OCI-LY3 (cell line): Measurements from ENCODE around the gene RBFOX1.

Source experiments
- H2AFZ ChIP-seq: fragments of 200-600, 300-600 bp; shearing (Covaris generic); 2 replicates; pipeline ENCODE4 v1.6.0; 2014; ENCODE audit warnings: antibody characterized with exemption, low read depth, low read length
- H3K27ac ChIP-seq: fragments of 200-600, 300-600 bp; sonication (generic); 2 replicates; pipeline ENCODE4 v1.5.1; 2014; ENCODE audit warnings: mild to moderate bottlenecking, low read length, moderate library complexity, mixed read lengths
- H3K27me3 ChIP-seq: fragments of 200-600, 300-600 bp; sonication (generic); 2 replicates; pipeline ENCODE4 v1.6.1; 2014; ENCODE audit warnings: low read depth, low read length, mixed read lengths
- H3K36me3 ChIP-seq: fragments of 200-600, 300-600 bp; sonication (generic); replicated peaks from 2 replicates; pipeline ENCODE3; 2014; ENCODE audit warnings: low read depth, low read length, mixed read lengths
- H3K4me1 ChIP-seq: fragments of 300-600, 200-600 bp; sonication (generic); 2 replicates; pipeline ENCODE4 v1.6.1; 2014; ENCODE audit warnings: low read length, mixed read lengths
- H3K4me2 ChIP-seq: fragments of 200-600, 300-600 bp; sonication (generic); 2 replicates; pipeline ENCODE4 v1.6.1; 2014; ENCODE audit warnings: low read length, mixed read lengths
- H3K4me3 ChIP-seq: fragments of 300-600, 200-600 bp; sonication (generic); 2 replicates; pipeline ENCODE4 v1.5.1; 2014; ENCODE audit warnings: antibody characterized with exemption, mild to moderate bottlenecking, low read length, moderate library complexity
- H3K79me2 ChIP-seq: fragments of 300-600, 200-600 bp; shearing (Covaris generic); 2 replicates; pipeline ENCODE4 v1.6.1; 2014; ENCODE audit warnings: mild to moderate bottlenecking, low read length, mixed read lengths
- H3K9ac ChIP-seq: fragments of 300-600, 200-600 bp; shearing (Covaris generic); 2 replicates; pipeline ENCODE4 v1.6.0; 2014; ENCODE audit warnings: mild to moderate bottlenecking, low read length, moderate library complexity
- H3K9me3 ChIP-seq: fragments of 200-600, 300-600 bp; shearing (Covaris generic); 2 replicates; pipeline ENCODE4 v1.6.1; 2014; ENCODE audit warnings: low read length, mixed read lengths; ENCODE audit not compliant: insufficient read depth
- H4K20me1 ChIP-seq: fragments of 200-600, 300-600 bp; sonication (generic); 2 replicates; pipeline ENCODE4 v1.6.1; 2016; ENCODE audit warnings: low read length, mixed read lengths; ENCODE audit not compliant: insufficient read depth
- EZH2phosphoT487 ChIP-seq: fragments of 200-600 bp; shearing (Covaris generic); IDR thresholded peaks from 2 replicates; pipeline ENCODE4 v1.6.1; 2018; ENCODE audit warnings: antibody characterized with exemption, mixed run types, low read depth
- TF ChIP-seq, protein P1 (sequence below): fragments of 200-600, 300-600 bp; sonication (generic); IDR thresholded peaks from 2 replicates; pipeline ENCODE4 v1.5.1; 2014; ENCODE audit warnings: antibody characterized with exemption, low read length, low read depth

The RBFOX1 gene

DNA sequence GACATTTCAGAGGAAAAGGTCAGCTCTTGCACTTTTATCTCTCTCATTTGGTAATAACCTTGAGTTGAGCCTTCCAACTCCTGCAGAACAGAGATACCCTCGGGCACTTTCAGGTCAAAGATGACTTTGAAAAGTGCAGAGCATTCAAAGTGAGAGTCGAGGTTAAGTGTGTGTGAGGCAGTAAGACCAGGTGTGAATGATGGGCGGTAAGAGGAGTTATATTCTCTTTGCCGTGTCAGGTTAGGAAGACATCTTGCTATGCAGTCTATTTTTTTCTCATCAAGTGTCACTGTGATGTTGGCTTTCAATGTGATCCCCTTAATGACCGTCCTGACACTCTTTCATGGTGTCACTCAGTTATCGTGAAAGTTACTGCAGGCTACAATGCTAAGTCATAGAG, 248.5 kb downstream of the RBFOX1 start:
- no peak overlapping the region for H3K4me2 ChIP-seq
- no peak overlapping the region for H3K27ac ChIP-seq
- no peak overlapping the region for H3K9ac ChIP-seq
- no peaks in the 10 kb centered on the region for H3K36me3 ChIP-seq
- no peaks in the 10 kb centered on the region for H4K20me1 ChIP-seq
- H3K4me3 ChIP-seq: no peak overlapping the region
- no peak for TF ChIP-seq EZH2phosphoT487
- TF ChIP-seq, protein P1, sequence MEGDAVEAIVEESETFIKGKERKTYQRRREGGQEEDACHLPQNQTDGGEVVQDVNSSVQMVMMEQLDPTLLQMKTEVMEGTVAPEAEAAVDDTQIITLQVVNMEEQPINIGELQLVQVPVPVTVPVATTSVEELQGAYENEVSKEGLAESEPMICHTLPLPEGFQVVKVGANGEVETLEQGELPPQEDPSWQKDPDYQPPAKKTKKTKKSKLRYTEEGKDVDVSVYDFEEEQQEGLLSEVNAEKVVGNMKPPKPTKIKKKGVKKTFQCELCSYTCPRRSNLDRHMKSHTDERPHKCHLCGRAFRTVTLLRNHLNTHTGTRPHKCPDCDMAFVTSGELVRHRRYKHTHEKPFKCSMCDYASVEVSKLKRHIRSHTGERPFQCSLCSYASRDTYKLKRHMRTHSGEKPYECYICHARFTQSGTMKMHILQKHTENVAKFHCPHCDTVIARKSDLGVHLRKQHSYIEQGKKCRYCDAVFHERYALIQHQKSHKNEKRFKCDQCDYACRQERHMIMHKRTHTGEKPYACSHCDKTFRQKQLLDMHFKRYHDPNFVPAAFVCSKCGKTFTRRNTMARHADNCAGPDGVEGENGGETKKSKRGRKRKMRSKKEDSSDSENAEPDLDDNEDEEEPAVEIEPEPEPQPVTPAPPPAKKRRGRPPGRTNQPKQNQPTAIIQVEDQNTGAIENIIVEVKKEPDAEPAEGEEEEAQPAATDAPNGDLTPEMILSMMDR: no peak
- H2AFZ ChIP-seq: no peak overlapping the region
- peaks cover 9% of the 10 kb centered on the region; the same call in 1 of the 2 replicates for H3K27me3 ChIP-seq
- H3K9me3 ChIP-seq: no peaks in the 10 kb centered on the region
- no peaks in the 10 kb centered on the region for H3K79me2 ChIP-seq
- H3K4me1 ChIP-seq: no peaks in the 10 kb centered on the region

DNA sequence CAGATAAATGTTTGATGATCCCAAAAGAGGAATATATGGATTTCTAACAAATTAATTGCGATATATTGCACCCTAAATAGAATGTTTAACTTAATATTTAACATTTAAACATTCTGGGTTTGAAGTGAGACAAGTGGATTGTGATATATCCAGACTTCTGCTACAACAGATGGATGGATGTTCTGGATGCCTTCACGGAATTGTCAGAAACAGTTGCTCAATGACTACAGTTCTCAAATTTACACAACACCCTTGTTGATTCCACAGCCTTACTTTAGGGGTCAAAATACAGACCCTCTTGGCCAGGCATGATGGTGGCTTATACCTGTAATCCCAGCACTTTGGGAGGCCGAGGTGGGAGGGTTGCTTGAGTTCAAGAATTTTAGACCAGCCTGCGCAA, 250.8 kb downstream of the RBFOX1 start:
- Histone ChIP-seq H3K4me2 (no peak overlapping the region), H3K36me3 (no peaks in the 10 kb centered on the region), H2AFZ (no peak overlapping the region), H3K27me3 (no peaks in the 10 kb centered on the region; the same call in 1 of the 2 replicates), H3K79me2 (no peaks in the 10 kb centered on the region), H3K4me3 (no peak overlapping the region), H3K9me3 (no peaks in the 10 kb centered on the region), H3K9ac (no peak overlapping the region), H3K4me1 (no peaks in the 10 kb centered on the region), H4K20me1 (no peaks in the 10 kb centered on the region), H3K27ac (no peak overlapping the region)
- no peak for TF ChIP-seq EZH2phosphoT487
- TF ChIP-seq, protein P1: no peak

DNA sequence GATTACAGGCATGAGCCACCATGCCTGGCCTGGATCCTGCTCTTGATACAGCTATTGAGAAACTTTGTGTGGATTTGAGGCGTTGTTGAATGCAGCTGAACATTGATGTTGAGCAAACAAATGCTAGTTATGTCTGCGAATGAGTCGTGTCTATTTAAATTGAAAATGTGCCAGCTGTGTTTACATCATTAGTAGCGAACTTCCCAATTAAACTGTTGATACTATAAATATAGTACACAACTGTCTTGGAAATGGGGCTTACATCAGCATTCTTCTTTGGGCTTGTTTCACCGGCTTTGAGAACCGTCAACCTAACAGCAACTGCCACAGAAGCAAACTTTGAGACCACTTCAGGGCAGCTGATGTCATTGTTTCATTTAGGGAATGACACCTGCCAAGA, 251.9 kb downstream of the RBFOX1 start:
- no peaks in the 10 kb centered on the region for H3K79me2 ChIP-seq
- H3K27ac ChIP-seq: no peak overlapping the region
- no peak overlapping the region for H2AFZ ChIP-seq
- H3K4me2 ChIP-seq: no peak overlapping the region
- no peaks in the 10 kb centered on the region for H4K20me1 ChIP-seq
- H3K36me3 ChIP-seq: no peaks in the 10 kb centered on the region
- H3K4me3 ChIP-seq: no peak overlapping the region
- TF ChIP-seq, protein P1: no peak
- TF ChIP-seq EZH2phosphoT487: no peak
- no peak overlapping the region for H3K9ac ChIP-seq
- no peaks in the 10 kb centered on the region for H3K4me1 ChIP-seq
- H3K27me3 ChIP-seq: no peaks in the 10 kb centered on the region; the same call in 1 of the 2 replicates
- no peaks in the 10 kb centered on the region for H3K9me3 ChIP-seq

DNA sequence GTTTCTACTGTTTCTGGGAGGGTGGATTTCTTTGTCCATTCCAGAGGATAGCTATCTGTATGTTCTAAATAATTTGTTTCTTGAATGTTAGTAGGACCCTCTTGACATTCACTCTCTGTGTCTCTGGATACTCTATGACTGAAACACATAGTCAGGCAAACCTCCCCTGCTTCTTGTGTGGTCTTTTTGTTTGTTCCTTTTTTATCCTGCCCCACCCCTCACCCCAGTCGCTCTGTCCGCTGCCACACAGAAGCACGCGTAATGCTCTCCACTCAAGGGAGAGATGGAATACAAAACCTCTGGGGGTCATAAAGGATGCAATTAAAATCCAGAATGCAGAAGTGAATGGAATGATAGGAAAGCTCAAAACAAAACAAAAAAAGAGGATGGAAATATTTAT, 253.1 kb downstream of the RBFOX1 start:
- H3K4me1 ChIP-seq: no peaks in the 10 kb centered on the region
- no peaks in the 10 kb centered on the region for H3K79me2 ChIP-seq
- TF ChIP-seq EZH2phosphoT487: no peak
- TF ChIP-seq, protein P1: no peak
- no peaks in the 10 kb centered on the region for H3K9me3 ChIP-seq
- H2AFZ ChIP-seq: no peak overlapping the region
- no peak overlapping the region for H3K4me3 ChIP-seq
- H3K9ac ChIP-seq: no peak overlapping the region
- H3K27ac ChIP-seq: no peak overlapping the region
- H3K36me3 ChIP-seq: no peaks in the 10 kb centered on the region
- H3K4me2 ChIP-seq: no peak overlapping the region
- H4K20me1 ChIP-seq: no peaks in the 10 kb centered on the region
- H3K27me3 ChIP-seq: no peaks in the 10 kb centered on the region; the same call in 1 of the 2 replicates
